ENCODE measurements around the gene MLLT3.

DNA sequence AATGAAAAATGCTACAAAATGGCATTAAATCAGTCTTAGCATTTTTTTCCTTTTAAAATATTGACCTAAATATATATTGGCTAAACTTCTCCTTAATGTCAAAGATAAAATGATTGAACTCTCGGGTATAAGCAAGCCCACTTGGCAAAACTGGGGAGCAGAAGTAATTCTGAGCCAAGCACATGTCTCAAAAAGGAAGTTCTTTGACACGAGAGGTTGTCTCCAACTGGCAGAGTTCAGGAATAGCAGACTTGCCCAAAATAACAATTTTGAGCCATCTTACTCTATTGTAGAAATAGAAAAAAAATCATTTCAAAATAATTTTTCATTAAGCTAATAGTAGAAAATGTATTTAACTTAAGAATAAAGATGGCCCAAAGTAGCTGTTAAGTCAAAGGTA is 10.4 kb upstream of the MLLT3 start:
- TF ChIP-seq, protein P1, sequence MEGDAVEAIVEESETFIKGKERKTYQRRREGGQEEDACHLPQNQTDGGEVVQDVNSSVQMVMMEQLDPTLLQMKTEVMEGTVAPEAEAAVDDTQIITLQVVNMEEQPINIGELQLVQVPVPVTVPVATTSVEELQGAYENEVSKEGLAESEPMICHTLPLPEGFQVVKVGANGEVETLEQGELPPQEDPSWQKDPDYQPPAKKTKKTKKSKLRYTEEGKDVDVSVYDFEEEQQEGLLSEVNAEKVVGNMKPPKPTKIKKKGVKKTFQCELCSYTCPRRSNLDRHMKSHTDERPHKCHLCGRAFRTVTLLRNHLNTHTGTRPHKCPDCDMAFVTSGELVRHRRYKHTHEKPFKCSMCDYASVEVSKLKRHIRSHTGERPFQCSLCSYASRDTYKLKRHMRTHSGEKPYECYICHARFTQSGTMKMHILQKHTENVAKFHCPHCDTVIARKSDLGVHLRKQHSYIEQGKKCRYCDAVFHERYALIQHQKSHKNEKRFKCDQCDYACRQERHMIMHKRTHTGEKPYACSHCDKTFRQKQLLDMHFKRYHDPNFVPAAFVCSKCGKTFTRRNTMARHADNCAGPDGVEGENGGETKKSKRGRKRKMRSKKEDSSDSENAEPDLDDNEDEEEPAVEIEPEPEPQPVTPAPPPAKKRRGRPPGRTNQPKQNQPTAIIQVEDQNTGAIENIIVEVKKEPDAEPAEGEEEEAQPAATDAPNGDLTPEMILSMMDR (conservative IDR thresholded peaks at IDR 0.05): no peak
- no peak for TF ChIP-seq EZH2 (IDR thresholded peaks at IDR 0.05; ENCODE audit: low read depth)
